ENCODE data around the gene GGCX. TPM values are rescaled to one million over a fixed set of nuclear protein-coding genes. Genes with fewer than 3 reads are reported as not detected.

Gene GGCX
- total and polyA plus RNA-seq, 2 of the 13 experiments (the other 11 are each of a cell fraction or from before 2014, with no cell fraction given) = 72.5 to 103 TPM

GRCh38 chr2:85584354-85584856, 23.1 kb upstream of the GGCX start, which contains the start of gene VAMP5 (continued):
- TF ChIP-seq CCAR2 (optimal IDR thresholded peaks at IDR 0.05; ENCODE audit: low read depth, low read length) (no peak), ZNF740 (CRISPR knock-in tag; IDR thresholded peaks at IDR 0.05) (0 out of 2 replicates have a peak, but pooled peaks have one; percentile 18), MED13 (CRISPR knock-in tag; IDR thresholded peaks at IDR 0.05) (peak; percentile 93), ZNF296 (CRISPR knock-in tag; conservative IDR thresholded peaks at IDR 0.05) (peak; percentile 96), REL (CRISPR knock-in tag; conservative IDR thresholded peaks at IDR 0.05) (no peak), SRSF9 (IDR thresholded peaks at IDR 0.05; ENCODE audit: borderline replicate concordance, insufficient read depth, low read depth, low read length, poor library complexity, severe bottlenecking) (no peak), KLF13 (CRISPR knock-in tag; IDR thresholded peaks at IDR 0.05) (no peak), MLX (CRISPR knock-in tag; IDR thresholded peaks at IDR 0.05) (peak; percentile 70; the same call in 1 of the 2 replicates), ZNF788 (CRISPR knock-in tag; IDR thresholded peaks at IDR 0.05; ENCODE audit: borderline replicate concordance) (peak; percentile 95; the same call in 1 of the 2 replicates), ZC3H4 (CRISPR knock-in tag; IDR thresholded peaks at IDR 0.05; ENCODE audit: borderline replicate concordance) (no peak), ZNF616 (CRISPR knock-in tag; IDR thresholded peaks at IDR 0.05; ENCODE audit: low read depth) (peak; percentile 67), SOX6 (IDR thresholded peaks at IDR 0.05) (no peak), SOX6 (CRISPR knock-in tag; IDR thresholded peaks at IDR 0.05) (no peak; the same call in 1 of the 2 replicates), ETV5 (CRISPR knock-in tag; IDR thresholded peaks at IDR 0.05; ENCODE audit: borderline replicate concordance) (peak; percentile 21; the same call in 1 of the 2 replicates), ZNF234 (CRISPR knock-in tag; conservative IDR thresholded peaks at IDR 0.05) (0 out of 2 replicates have a peak, but pooled peaks have one; percentile 54), NAIF1 (CRISPR knock-in tag; IDR thresholded peaks at IDR 0.05; ENCODE audit: borderline replicate concordance) (no peak), STAG1 (CRISPR knock-in tag; IDR thresholded peaks at IDR 0.05) (no peak), ATAD3A (CRISPR knock-in tag; IDR thresholded peaks at IDR 0.05) (0 out of 2 replicates have a peak, but pooled peaks have one; percentile 45), ATF1 (CRISPR knock-in tag; IDR thresholded peaks at IDR 0.05) (no peak), ZMYM2 (CRISPR knock-in tag; IDR thresholded peaks at IDR 0.05) (0 out of 2 replicates have a peak, but pooled peaks have one; percentile 22), ZKSCAN8 (CRISPR knock-in tag; IDR thresholded peaks at IDR 0.05; ENCODE audit: borderline replicate concordance) (no peak), NPAS2 (CRISPR knock-in tag; IDR thresholded peaks at IDR 0.05; ENCODE audit: borderline replicate concordance) (peak; percentile 33; the same call in 1 of the 2 replicates), TRIM24 (CRISPR knock-in tag; IDR thresholded peaks at IDR 0.05) (no peak), ZNF354B (CRISPR knock-in tag; IDR thresholded peaks at IDR 0.05) (peak; percentile 60; the same call in 1 of the 2 replicates), ZNF451 (CRISPR knock-in tag; IDR thresholded peaks at IDR 0.05) (0 out of 2 replicates have a peak, but pooled peaks have one; percentile 60), STAT6 (CRISPR knock-in tag; IDR thresholded peaks at IDR 0.05; ENCODE audit: borderline replicate concordance) (no peak; the same call in 1 of the 2 replicates), KLF12 (CRISPR knock-in tag; IDR thresholded peaks at IDR 0.05; ENCODE audit: borderline replicate concordance) (peak; percentile 90; the same call in 1 of the 2 replicates), ZNF709 (CRISPR knock-in tag; IDR thresholded peaks at IDR 0.05) (peak; percentile 86), JUN (CRISPR knock-in tag; IDR thresholded peaks at IDR 0.05) (no peak), ZNF780A (CRISPR knock-in tag; IDR thresholded peaks at IDR 0.05) (no peak)

Data from HepG2 (cell line).